HT-29 (cell line): Measurements from ENCODE around the gene PTPRT. TPM values are rescaled to one million over a fixed set of nuclear protein-coding genes. Genes with fewer than 3 reads are reported as not detected.
A peak's percentile ranks its signal among the peaks of the same experiment; 100 is the strongest.

ENCODE experiments used
- DNase-seq: peaks from one replicate; pipeline ENCODE4 v3.0.0-alpha.2; 2015; ENCODE audit warnings: low spot score
- total RNA-seq: library from RNA; depleted of rRNA; stranded (reverse); fragments of >200 nt; shearing (Covaris generic); gene quantifications from 2 replicates; pipeline ENCODE4 v1.2.3, GENCODE V29; 2014

The PTPRT gene
- total RNA-seq, 1 experiment from 2014 or later: not detected

- DNase-seq: no peak
Observed at GRCh38 chr20:42134265-42135098, 1055.2 kb downstream of the PTPRT start.

GRCh38 chr20:42130810-42131596 lies 1058.7 kb downstream of the PTPRT start:
- no peak for DNase-seq

GRCh38 chr20:42125426-42125825 lies 1064.3 kb downstream of the PTPRT start:
- no peak for DNase-seq

GRCh38 chr20:42123981-42124473 lies 1065.7 kb downstream of the PTPRT start:
- DNase-seq: no peak

- DNase-seq: no peak
Observed at GRCh38 chr20:42118409-42119125, 1071.1 kb downstream of the PTPRT start.

GRCh38 chr20:42118001-42118400 lies 1071.7 kb downstream of the PTPRT start:
- no peak for DNase-seq

GRCh38 chr20:42113236-42113635 lies 1076.5 kb downstream of the PTPRT start:
- no peak for DNase-seq

GRCh38 chr20:42112161-42112560 lies 1077.5 kb downstream of the PTPRT start:
- DNase-seq: no peak

- no peak for DNase-seq
Observed at GRCh38 chr20:42111349-42111748, 1078.4 kb downstream of the PTPRT start.

- DNase-seq: no peak
Observed at GRCh38 chr20:42110301-42110700, 1079.4 kb downstream of the PTPRT start.

- no peak for DNase-seq
Observed at GRCh38 chr20:42102000-42102399, 1087.7 kb downstream of the PTPRT start.

GRCh38 chr20:42100137-42100704 lies 1089.5 kb downstream of the PTPRT start:
- DNase-seq: no peak

GRCh38 chr20:42099101-42099500 lies 1090.6 kb downstream of the PTPRT start:
- DNase-seq: no peak

GRCh38 chr20:42098418-42098817 lies 1091.3 kb downstream of the PTPRT start:
- DNase-seq: no peak

GRCh38 chr20:42097741-42098140 lies 1092.0 kb downstream of the PTPRT start:
- DNase-seq: no peak

GRCh38 chr20:42095221-42095620 lies 1094.5 kb downstream of the PTPRT start:
- no peak for DNase-seq

GRCh38 chr20:42093542-42094440 lies 1095.9 kb downstream of the PTPRT start:
- no peak for DNase-seq

GRCh38 chr20:42093041-42093440 lies 1096.7 kb downstream of the PTPRT start:
- no peak for DNase-seq

GRCh38 chr20:42085366-42085765 lies 1104.3 kb downstream of the PTPRT start:
- no peak for DNase-seq

GRCh38 chr20:42083280-42083679 lies 1106.4 kb downstream of the PTPRT start:
- no peak for DNase-seq

GRCh38 chr20:42082611-42083010 lies 1107.1 kb downstream of the PTPRT start:
- DNase-seq: peak; percentile 18
